Kidney (tissue), 14 donors: ENCODE data around the gene PRKACG. TPM values are rescaled to one million over a fixed set of nuclear protein-coding genes. Genes with fewer than 3 reads are reported as not detected.

Experiments used
- DNase-seq, 5 donors: peaks; one replicate each; pipeline ENCODE4 v3.0.0-alpha.2; 2013 to 2020
- FAIRE-seq: peaks from 2 replicates; lab custom pipeline; 2012; peaks lifted over from hg19 to GRCh38; lab: Jason Lieb, UNC
- H3K27ac ChIP-seq, 2 donors: one replicate each; pipeline ENCODE4 v1.7.0; 2013; ENCODE audit warnings: low read depth in 2 of 2, low read length in 2 of 2, inconsistent platforms in 1 of 2
- H3K27me3 ChIP-seq: one replicate; pipeline ENCODE4 v1.7.1; 2013; ENCODE audit warnings: low read length, inconsistent platforms; ENCODE audit not compliant: control insufficient read depth, insufficient read depth
- H3K36me3 ChIP-seq, 3 donors: one replicate each; pipeline versions ENCODE4 v1.7.0 to v1.7.1; 2013; ENCODE audit warnings: low read length in 3 of 3, control low read depth in 1 of 3, inconsistent platforms in 1 of 3; ENCODE audit not compliant: insufficient read depth in 3 of 3, control insufficient read depth in 2 of 3
- H3K4me1 ChIP-seq, 3 donors: one replicate each; pipeline versions ENCODE4 v1.7.0 to v1.7.1; 2013; ENCODE audit warnings: low read length in 3 of 3, inconsistent platforms in 1 of 3, low read depth in 1 of 3; ENCODE audit not compliant: control insufficient read depth in 2 of 3, insufficient read depth in 2 of 3
- H3K4me3 ChIP-seq, 3 donors: one replicate each; pipeline versions ENCODE4 v1.7.0 to v1.8.1; 2013; ENCODE audit warnings: low read length in 3 of 3, control low read depth in 1 of 3, inconsistent platforms in 1 of 3
- H3K9ac ChIP-seq, 3 donors: one replicate each; pipeline versions ENCODE4 v1.7.0 to v1.7.1; 2013; ENCODE audit warnings: low read length in 3 of 3, control low read depth in 1 of 3, inconsistent platforms in 1 of 3
- H3K9me3 ChIP-seq, 3 donors: one replicate each; pipeline versions ENCODE4 v1.7.0 to v1.7.1; 2013; ENCODE audit warnings: low read length in 3 of 3, control low read depth in 1 of 3, inconsistent platforms in 1 of 3; ENCODE audit not compliant: control insufficient read depth in 2 of 3, insufficient read depth in 1 of 3
- CTCF ChIP-seq: IDR thresholded peaks from 3 replicates; pipeline ENCODE4 v1.5.1; 2012; ENCODE audit warnings: mild to moderate bottlenecking, moderate library complexity, borderline replicate concordance; ENCODE audit not compliant: insufficient read depth; ENCODE audit errors: extremely low read depth
- intact Hi-C: fragments of 100-400 bp; cut with DNase I; formaldehyde crosslinking; loops from one replicate; pipeline ENCODE4 v1.11.1; 2022
- polyA plus RNA-seq: library from polyadenylated mRNA; stranded (reverse); fragments of 350-450 nt; fragmentation: Illumina TruSeq; extraction: RNeasy Lipid Tissue Mini Kit (QIAGEN cat#74804); gene quantifications from one replicate; pipeline ENCODE4 v1.2.3, GENCODE V29; 2014; ENCODE audit warnings: low read depth, low replicate concordance; ENCODE audit not compliant: insufficient read depth
- total RNA-seq: library from RNA; stranded (reverse); fragmentation: NEBNext Ultra II Directional; extraction: Animal tissue kit (Norgen Biotek cat#: 25700); gene quantifications from one replicate; pipeline ENCODE4 v1.2.1, GENCODE V29; 2021
- donor health status: control.
- donor health status: control.
- donor health status: control.
- donor health status: control.
- donor health status: control.
- donor health status: DM: yes; HTN: yes; CAD: no.
- donor health status: Normal renal cell carcinoma (clear cell type).

PRKACG gene
- total and polyA plus RNA-seq, 2 donors from 2014 or later = not detected

- Histone ChIP-seq H3K27ac (no peak overlapping the region), H3K9ac (no peak overlapping the region), H3K4me1 (no peaks in the 10 kb centered on the region), H3K9me3 (no peaks in the 10 kb centered on the region), H3K36me3 (no peaks in the 10 kb centered on the region), H3K27me3 (no peaks in the 10 kb centered on the region), H3K4me3 (no peak overlapping the region)
- TF ChIP-seq CTCF = no peak
- FAIRE-seq = no peak
- DNase-seq = no peak
- intact Hi-C loops = loop anchor here (10.0 kb wide), 1 partner anchor 418 kb away; no protein-coding TSS in a partner anchor
Observed at GRCh38 chr9:69003051-69003450, 10.9 kb downstream of the PRKACG start.

GRCh38 chr9:69001921-69002320, 12.0 kb downstream of the PRKACG start:
- no peaks in the 10 kb centered on the region for H3K36me3 ChIP-seq

GRCh38 chr9:68999393-69000105, 14.4 kb downstream of the PRKACG start:
- FAIRE-seq (peak; percentile 44), DNase-seq (peak in 4 of 5 donors; percentile 73 to 92 (median 78))
- no peak overlapping the region for H3K9ac ChIP-seq
- no peaks in the 10 kb centered on the region for H3K36me3 ChIP-seq
- H3K4me1 ChIP-seq = no peaks in the 10 kb centered on the region
- no peaks in the 10 kb centered on the region for H3K27me3 ChIP-seq
- no peak overlapping the region for H3K4me3 ChIP-seq
- intact Hi-C loops = loop anchor here (10.0 kb wide), 1 partner anchor 415 kb away; no protein-coding TSS in a partner anchor
- peak; percentile 85 for TF ChIP-seq CTCF
- H3K9me3 ChIP-seq = no peaks in the 10 kb centered on the region
- H3K27ac ChIP-seq = no peak overlapping the region

More at GRCh38 chr9:69001921-69002320, 12.0 kb downstream of the PRKACG start:
- intact Hi-C loops = loop anchor here (10.0 kb wide), 1 partner anchor 417 kb away; no protein-coding TSS in a partner anchor
- Histone ChIP-seq H3K9me3 (no peaks in the 10 kb centered on the region), H3K9ac (no peak overlapping the region), H3K27me3 (no peaks in the 10 kb centered on the region), H3K27ac (no peak overlapping the region), H3K4me1 (no peaks in the 10 kb centered on the region), H3K4me3 (no peak overlapping the region)
- DNase-seq (no peak), FAIRE-seq (no peak)
- TF ChIP-seq CTCF = no peak
